NCI-H187 (cell line): ENCODE results near the gene DENND11.

Experiments
- DNase-seq, 2 experiments: peaks; one replicate each; lab custom pipeline; 2025; lab: John Stamatoyannopoulos, UW

Gene DENND11

DNA sequence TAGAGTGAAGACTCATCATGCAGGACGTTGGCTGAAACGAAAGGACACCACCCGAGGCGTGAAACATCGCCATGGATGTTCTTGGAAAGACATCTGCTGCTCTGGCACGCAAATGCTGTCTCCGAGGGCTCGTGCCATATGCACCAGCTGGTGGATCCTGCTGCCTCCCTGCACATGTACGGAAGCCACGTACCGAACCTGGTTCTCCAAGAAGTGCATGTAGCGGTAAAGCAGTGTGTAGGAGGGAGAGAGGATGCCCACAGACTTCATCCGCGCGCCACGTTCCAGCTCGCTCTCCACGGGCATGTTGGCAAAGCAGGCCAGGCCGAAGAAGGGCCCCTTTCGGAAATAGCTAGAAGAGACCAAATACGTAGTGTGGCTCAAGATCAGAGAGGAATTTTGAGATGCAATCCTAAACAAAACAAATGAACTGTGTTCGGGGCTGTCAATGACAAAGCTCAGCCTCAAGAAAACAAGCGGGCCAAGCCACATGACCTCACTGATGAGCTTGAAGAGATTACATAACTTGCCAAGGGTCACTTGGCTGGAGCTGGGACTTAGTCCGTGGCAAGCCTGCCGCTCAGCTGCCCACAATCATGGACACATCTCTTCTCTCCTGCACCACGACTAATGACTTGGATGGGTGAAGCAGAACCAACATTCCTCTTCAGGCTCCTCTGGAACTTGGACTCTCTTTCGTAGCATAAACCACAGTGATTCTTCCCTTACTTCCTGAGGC lies 16.5 kb downstream of the DENND11 start:
- DNase-seq = no peak

DNA sequence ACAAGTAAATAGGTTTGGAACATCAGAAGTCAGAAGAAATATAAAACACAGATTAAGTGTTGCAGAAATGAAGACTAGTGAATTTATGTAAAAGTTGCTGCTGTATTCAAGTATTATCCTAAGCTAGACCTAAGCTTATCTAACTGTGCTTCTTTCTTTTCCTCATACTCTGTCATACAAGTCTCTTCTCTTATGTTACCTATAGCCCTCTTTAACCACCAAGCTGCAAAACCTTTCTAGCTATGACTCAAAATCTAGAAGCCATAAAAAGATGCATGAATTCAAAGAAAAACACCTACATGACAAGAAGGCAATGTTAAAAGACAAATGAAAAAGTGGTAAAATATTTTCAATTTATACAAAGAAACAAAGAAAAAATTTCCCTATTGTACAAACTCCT lies 23.0 kb downstream of the DENND11 start:
- DNase-seq = no peak

DNA sequence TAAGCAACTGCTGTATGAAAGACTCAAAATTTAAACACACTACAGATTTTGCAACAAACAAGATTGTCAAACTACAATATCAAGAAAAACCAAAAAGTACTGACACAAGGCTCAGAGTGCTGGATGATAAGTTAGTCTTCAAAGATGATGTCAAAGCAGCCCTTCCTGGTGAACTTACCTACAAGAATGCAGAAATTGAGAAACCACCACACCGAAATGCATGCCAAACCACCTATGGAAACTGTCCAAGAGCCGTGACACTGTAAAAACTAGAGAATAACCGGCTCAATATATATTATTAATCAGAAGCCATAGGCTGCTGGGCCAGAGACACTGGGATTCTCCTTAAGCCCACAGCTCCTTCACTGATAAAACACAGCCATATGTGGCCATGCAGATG lies 25.3 kb downstream of the DENND11 start:
- DNase-seq = no peak

DNA sequence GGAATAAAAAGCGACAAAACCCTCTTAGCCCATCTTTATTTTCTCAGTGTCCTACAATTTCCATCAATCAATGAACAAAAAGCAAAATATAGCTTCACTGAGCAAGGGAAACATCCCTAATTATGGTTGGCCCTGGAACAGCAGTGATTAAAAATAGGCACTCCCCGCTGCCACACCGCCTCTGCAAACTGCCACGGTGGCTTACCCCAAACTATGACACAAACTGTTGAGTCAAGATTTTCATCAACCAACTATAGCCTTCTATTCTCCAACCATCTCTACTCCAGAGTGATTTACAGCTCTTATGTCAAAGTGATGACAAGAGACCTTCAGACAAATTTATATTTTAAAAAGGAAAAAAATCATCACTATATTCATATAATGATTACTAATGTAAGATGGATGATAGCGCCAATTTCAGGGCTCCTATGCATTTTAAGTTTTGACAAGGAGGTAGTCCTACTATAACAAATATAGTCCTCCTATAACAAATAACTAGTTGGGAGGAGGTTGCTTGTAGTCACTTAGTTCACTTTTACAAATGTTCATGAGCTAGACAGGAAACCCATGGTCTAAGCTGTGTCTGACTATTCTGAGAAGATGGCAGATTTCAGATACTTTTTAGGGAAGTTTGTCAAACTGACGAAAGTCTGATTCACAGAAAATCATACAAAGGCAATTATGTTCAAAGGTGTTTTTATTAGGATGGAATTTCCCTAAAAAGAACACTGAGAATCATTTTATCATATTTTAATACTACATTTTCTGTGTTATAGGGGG lies 26.3 kb downstream of the DENND11 start:
- no peak for DNase-seq

DNA sequence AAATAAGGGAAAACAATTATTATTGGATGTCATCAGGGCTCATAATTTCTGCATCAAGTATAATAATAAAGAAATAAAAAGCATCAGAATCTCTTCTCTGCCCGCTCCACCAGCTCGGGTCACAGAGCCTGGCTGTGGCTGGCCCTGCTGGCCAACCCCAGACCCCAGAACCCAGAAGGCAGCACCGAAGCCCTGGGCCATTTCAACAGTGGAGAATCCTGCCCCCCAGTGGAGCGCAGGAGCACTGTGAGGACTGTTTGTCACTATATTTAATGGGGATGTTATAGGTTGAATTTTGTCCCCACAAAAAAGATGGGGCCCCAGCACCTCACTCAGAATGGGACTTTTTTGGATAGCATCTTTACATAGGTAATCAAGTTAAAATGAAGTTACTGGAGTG lies 27.3 kb downstream of the DENND11 start:
- no peak for DNase-seq

DNA sequence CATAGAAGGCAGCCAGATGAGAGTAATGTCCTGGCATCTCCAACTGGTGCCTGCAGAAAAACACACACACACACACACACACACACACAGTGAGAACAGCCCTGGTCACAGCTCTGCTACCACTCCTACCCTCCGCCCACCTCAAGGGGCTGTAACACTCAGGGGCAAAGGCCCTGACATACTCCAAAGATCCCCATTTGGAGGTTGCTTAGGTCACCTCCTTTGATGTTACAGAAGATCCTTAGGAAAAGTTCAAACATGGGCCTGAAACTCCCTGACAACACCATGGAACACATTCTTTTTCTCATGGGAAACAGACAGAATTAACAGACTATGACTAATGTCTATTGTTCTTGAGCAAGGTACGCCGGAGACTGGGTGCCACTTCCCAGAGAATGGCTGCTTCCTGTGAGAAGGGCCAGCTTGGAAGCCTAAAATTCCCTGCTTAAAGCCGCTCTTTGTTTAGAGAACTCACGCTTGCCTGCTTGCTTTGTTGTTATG lies 27.7 kb downstream of the DENND11 start:
- DNase-seq = no peak

DNA sequence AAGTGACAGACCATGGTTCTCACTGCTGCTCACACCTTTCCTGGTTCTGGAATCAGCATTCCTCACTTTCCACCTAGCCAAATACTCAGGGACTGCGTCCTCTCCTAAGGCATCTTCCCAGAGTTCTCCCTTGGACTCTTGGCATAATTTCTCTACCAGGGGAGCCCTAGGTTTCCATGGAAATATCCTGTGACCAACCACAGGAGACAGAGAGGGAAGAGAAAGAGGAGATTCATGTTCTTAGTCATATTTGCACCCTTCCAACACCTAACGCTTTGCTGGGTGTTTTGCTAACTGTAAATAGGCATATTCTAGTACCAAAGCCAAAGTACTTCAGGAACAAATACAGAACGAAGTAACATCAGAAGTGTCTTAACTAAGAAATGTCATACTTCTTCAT lies 28.6 kb downstream of the DENND11 start:
- DNase-seq = no peak

DNA sequence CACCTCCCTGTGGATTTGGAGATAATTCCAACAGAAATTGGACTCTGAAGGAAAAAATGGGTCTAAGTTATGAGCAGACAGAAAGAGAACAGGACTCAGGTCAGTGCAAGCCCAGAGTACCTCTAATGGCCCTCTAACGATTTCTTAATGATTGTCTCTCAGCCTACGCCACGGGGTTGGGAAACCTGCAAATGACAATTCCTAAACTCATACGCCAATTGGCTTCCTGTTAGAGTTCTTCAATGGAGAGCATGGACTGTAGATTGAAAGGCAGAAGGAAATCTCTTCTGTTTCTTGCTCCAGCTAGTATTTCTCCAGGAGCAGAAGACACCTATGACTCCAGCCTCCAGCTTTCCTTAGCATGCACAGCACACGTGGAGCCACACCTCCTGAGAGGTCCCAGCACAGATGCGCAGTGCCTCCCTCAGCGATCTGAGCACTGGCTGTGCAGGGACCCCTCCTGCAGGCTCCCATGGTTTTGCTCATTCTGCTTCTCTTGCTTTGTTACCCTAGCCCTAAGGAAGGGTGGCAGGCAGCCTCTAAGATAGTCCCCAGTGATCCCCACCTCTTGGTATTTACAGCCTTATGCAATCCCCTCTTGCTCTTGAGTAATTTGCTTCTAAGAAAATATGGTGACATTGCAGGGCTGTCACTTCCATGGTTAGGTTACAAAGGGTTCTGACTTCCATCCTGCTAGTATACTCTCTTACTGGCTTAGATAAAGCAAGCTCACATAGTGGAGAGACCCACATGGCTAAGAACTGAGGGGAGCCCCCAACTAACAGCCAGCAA lies 30.1 kb downstream of the DENND11 start:
- no peak for DNase-seq

DNA sequence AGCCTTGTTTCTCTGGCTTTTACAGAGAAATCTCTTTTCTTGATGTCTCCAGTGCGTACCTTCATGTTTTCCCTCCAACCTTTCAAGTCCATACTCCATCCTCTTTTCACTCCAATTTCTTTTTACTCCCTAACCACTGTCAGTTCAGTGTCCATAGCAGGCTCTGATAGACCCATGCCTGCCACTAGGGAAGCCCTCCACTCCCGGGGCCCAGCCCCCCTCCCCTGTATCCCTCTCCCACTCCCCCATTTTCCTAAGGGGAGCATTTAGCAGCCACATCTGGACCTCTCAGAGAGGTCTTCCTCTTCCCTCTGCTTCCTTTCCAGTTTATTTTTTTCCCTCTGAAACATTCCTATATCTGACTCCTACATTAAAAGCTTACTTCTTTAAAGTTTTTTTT lies 33.1 kb downstream of the DENND11 start:
- no peak for DNase-seq

DNA sequence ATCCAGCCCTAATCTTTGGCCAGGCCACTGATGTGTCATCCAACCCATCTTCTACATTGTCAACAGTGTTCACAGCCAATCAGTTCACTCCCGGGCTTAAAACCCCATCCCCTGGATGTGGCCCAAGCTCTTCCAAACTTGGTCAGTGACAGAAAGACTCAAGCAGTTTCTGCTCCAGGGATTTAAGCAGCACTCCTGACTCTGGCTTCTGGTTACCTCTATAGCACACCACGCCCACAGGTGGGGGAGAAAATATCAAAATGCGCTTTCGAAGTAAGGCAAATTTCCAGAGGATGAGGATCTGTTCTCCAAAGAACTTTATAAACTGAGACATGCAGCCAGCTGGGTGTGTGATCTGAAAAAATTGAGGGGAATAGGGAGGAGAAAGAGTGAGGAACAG lies 35.9 kb downstream of the DENND11 start:
- DNase-seq = no peak

DNA sequence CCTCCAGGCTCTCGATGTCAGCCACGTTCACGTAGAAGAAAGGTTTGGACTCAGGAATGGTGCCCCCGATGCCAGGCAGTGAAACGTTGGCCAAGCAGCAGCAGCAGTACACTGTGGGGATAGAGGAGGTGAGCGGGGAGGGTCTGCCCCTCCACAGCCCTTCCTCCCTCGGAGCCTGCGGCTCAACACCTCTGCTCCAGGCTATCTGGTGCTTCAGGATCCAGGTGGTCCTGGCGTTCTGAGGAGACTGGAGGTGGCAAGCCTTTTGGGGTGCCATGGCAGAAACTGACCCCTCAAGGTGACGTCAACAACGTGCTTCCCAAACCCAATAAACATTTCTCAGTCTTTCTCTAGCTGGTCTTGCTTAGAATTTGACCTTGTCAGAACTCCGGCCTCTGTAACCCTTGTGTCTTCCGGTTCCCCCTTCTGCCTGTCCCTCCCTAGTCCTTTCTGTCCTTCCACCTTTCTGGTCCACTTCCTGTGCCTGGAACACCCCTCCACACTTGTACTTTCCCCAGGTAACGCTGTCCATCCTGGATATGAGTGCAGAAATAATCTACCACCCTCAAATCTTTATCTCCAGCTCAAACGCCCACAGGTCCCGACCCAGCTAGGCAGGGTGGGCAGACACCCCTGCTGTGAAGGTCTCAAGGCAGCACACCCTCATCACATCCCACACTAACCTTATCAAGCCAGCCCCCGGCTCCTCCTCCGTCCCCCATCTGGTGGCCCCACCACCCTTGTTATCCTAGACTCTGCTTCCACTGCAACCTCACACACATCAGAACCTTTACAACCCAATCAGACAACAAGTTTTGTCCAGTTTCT lies 36.5 kb downstream of the DENND11 start:
- no peak for DNase-seq

DNA sequence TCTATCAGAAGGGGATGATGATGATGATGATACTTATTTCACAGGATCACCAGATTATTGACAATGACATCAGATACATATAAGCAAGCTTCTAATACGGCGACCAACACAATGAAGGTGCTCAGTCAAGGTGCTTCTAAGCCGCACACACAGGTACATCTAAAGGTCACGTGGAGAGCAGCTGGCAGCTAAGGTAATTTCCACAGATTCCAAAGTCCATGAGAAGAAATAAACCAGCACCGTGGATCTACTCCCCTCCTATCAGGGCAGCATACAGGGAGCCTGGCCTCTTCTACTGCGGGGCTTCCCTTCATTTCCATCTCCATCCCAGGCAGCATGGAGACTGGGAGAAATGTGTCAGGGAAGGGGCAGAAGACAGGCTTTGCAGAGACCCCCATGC lies 37.5 kb downstream of the DENND11 start:
- no peak for DNase-seq

DNA sequence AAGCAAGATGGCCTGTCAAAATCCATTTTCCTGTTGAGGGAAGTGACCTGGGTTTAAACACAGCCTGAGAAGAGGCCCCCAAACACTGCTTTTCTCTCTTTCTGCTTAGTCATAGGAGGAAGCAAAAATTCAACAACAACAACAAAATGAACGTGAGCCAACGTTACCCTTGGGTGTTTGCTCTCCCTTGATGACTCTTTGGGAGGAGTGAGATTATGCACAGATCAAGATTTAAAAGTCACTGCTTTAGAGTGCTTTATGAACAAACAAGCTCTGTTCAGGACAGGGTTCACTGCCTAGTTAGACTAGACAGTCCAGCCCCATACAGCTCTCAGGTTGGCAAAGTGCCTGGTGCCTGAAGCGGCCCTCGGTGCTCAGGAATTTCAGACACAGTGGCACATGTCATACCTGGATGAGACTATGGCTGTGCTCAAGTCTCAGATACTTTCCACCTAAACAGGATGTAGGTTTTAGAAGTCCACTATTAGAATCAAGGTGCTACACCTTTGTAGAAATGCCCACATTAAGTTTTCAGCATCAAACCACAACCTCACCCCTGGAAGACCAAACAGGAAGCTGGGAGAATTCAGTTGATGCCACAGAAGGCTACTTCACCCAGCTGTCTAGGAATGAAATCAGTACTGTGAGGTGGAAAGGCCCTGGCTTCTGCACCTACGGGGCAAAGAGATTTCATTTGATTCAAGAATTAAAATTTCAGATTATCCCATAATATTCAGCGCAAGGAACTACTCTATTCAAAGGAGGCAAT lies 38.7 kb downstream of the DENND11 start:
- DNase-seq = no peak

DNA sequence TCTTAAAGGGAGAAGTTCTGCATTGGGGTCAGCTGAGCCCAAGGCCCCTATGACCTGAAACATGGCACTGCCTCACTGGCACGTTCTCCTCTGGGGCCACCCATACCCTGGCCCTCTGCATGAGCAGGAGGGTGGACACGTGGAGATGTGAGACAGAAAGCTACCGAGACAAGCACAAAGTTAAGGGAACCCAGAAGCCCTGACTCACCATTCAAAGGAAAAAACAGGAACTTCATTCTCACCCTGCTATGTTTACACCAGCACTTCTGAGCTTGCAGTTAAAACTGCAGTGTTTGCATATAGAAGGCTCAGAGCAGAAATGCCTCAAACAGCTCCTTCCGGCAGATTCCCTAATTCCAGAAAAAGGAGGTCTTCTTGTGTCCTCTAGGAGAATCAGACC lies 41.7 kb downstream of the DENND11 start:
- DNase-seq = no peak

DNA sequence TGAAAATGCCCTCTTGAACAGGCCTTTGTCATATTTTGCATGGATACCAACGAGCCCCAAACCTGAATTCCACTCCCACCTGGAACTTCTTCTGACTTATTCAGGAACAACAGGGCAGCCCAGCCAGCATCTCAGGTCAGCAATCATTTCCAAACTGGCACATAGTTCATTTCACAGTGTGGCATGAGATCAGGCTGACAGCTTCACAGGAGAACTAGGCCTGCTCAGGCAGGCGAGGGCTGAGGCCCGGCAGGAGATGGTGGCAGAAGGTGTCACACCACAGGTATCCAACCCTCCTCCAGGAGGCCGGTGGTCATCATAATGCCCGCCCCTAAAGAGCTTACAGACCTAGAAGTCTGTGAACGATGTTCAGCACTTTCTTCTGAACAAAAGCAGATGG lies 42.5 kb downstream of the DENND11 start:
- no peak for DNase-seq

DNA sequence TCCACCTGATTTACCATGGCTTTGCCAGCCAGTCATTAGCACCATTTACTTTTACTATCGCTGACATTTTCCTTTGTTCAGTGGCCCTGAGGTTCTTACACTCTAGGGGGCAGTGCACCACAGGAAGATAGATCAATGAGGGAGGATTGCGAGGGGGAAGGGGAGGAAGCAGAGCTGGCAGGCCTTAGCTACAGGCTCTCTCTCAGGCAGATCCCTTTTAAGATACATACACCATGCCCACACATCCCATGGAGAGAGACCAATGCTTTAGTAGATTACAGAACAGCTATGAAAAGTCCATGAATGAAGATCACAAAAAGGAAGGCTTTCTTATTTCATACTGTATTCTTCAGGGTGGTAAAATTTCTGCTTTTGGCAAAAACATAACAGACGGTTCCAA lies 47.4 kb downstream of the DENND11 start:
- no peak for DNase-seq

DNA sequence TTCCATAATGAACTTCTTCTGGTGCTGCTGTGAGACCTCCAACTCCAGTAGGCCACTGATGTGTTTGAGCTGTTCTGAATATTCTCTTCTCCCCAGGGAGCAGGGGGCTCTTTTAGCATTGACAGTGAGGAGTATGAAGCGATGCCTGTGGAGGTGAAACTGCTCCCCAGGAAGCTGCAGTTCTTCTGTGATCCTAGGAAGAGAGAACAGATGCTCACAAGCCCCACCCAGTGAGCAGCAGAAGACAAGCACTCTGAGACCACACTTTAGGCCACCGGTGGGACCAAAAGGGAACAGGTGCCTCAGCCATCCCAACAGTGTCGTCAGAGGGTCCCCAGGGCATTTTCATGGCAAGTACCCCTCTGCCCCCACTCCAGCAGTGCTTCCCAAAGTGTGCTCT lies 49.3 kb downstream of the DENND11 start:
- no peak for DNase-seq
